Choroid plexus epithelial cell (primary cell): Measurements from ENCODE around the gene GNPDA1.

Source experiments
- DNase-seq: peaks from one replicate; pipeline ENCODE4 v3.0.0-alpha.2; 2010; ENCODE audit warnings: low read depth
- H3K4me3 ChIP-seq: 2 replicates; pipeline ENCODE4 v1.5.1; 2011; ENCODE audit warnings: low read depth, mild to moderate bottlenecking, control low read depth, low read length, moderate library complexity
- TF ChIP-seq, protein P1 (sequence below): conservative IDR thresholded peaks from 2 replicates; pipeline ENCODE4 v1.5.1; 2011; ENCODE audit warnings: low read depth, mild to moderate bottlenecking, control low read depth, inconsistent platforms, low read length, moderate library complexity

The GNPDA1 gene

DNA sequence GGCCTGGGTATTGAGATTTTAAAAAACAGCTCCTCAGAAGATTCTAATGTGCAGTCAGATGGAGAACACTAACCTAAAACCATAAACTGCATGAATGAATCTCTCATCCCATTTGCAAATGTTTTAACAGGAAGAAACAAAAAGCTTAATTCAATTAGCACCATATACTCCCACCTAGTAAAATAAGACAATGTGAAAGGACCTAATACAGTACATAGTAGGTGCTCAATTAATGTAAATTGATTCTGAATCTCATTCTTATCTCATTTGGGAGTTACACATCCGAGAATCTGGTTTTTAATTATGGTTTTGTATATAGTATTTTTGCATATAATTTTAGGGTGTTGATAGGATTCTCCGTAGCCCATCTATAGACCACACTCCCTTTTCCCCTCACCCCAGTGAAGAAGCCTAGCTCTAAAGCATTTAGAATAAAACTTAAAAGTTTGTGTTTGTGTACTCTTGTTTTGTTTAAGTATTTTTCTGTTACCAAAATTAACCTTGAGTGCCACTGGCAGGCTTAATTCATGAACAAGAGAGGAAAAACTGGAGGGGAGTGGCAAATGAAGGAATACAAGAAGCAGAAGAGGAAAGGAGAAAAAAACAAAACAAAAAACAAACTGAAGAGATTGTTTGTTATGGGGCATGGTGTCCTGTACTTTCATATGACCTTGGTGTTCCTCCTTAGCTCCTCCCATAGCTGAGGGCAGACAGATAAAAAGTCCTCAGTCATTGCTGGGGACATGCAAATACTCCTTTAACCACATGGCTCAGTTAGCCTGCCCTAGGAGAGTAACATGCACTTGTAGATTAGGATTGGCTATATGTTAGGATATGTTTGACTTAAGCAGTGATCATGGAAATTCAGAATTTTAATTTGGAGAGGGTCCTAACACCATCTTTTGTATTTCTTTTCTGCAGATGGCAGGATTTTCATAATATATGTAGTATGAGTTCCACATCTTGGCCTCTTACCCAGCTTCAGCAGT lies 42.8 kb downstream of the GNPDA1 start:
- peak; percentile 34 for DNase-seq
- peak overlapping the region; percentile 95 for H3K4me3 ChIP-seq
- TF ChIP-seq, protein P1, sequence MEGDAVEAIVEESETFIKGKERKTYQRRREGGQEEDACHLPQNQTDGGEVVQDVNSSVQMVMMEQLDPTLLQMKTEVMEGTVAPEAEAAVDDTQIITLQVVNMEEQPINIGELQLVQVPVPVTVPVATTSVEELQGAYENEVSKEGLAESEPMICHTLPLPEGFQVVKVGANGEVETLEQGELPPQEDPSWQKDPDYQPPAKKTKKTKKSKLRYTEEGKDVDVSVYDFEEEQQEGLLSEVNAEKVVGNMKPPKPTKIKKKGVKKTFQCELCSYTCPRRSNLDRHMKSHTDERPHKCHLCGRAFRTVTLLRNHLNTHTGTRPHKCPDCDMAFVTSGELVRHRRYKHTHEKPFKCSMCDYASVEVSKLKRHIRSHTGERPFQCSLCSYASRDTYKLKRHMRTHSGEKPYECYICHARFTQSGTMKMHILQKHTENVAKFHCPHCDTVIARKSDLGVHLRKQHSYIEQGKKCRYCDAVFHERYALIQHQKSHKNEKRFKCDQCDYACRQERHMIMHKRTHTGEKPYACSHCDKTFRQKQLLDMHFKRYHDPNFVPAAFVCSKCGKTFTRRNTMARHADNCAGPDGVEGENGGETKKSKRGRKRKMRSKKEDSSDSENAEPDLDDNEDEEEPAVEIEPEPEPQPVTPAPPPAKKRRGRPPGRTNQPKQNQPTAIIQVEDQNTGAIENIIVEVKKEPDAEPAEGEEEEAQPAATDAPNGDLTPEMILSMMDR = no peak

DNA sequence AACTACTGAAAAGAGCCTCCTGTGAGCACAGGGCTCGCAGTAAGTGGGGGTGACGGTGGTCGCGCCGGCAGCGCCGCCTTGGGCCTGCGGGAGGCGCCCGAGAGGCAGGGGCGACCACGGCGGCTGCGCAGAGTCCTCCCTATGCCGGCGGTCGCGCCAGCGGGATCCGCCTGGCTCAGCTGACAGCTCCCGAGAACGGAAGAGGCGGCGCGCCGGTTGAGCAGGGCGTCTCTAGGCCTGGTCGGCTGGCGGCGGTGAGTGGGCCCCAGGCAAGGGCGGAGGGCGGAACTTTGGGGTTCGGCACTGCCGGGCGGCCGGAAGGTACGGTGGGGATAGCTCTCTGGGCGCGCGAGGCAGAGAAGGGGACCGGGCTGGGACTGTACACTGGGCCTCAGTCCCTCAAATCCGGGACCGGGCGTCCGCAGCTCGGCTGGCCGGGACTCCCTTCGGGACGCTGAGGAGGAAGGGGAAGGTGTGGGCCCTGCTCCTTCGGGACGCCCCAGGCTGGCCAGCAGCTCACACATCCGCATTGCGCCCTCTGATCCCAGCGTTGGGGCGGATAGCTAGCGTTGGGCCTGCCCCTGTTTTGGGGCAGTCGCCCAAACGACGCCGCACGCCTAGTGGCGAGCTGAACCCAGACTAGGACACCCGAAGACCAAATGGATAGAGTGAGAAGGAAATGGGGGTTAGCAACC lies 43.8 kb downstream of the GNPDA1 start, which contains the start of gene RNF14:
RNF14 (plus strand) TSS at position 192 of the 695 bp plus-strand sequence. CDS start 4,484 bp downstream, outside the sequence.
- H3K4me3 ChIP-seq = peak within 1 kb of the TSS; percentile 95
- TF ChIP-seq, protein P1 = peak; percentile 70
- peak; percentile 94 for DNase-seq

DNA sequence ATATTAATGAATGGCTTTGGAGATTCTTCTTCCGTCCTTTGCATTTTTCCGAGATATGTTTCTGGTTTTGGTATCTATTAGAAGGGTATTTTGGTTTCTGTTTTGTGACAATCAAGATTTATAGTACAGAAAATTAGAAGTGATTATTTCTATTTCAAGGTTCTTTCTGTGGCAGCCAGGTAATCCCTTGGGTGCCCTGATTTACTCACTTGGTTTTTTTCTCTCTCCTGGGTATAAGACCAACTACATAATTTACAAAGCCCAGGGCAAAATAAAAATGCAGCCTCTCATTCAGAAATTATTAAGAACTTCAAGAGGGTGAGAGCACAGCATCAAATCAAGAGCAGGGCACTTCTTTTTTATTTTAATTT lies 45.9 kb downstream of the GNPDA1 start:
- no peak overlapping the region for H3K4me3 ChIP-seq
- no peak for DNase-seq
- TF ChIP-seq, protein P1 = no peak

DNA sequence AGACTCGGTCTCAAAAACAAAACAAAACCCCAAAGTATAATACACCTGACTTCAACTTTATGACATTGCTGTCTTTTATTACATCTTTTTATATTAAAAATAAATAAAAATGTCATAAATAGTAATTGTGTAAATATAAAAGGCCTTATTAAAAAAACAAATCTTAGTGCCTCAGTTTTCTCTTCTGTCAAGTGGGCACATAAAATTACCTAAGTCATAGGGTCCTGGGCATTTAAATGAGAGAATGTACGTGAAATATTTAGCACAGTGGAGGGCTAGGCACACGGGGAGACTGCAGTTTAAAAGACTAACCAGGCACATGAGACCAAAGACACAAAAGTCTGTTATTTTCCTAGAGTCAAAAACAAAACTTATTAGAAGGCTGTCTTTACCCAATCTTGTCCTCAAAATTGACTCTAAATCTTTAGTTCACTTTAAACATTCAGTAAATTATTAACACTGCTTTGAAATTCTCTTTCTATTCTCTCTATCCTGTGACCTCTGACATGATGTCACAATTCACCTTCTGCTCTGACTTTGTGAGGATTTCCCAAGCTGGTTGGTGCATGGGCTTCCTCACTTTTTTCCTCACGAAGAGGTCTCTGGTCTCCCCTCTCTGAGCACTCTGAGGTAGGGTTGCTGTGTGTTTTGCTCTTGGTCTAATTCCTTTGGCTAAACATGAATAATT lies 46.4 kb downstream of the GNPDA1 start:
- no peak overlapping the region for H3K4me3 ChIP-seq
- TF ChIP-seq, protein P1 = no peak
- DNase-seq = no peak

DNA sequence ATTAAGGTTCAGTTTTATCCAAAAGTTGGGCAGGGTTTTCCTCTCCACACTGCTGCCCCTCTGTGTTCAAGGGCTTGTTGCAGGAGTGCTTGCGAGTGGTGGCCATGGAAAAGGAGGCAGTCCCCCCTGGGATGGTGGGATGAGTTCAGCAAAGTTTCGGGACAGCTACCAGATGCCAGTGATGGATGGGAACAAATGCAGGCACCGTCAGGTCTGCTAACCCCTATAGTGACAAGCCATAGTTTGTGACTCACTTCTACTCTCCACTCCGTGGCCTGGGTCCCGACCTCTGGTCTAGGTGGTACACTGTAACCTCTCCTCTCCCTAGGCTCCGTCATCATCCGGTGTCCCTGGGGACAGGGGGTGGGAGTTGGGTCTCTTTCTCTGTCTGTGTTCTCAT lies 47.8 kb downstream of the GNPDA1 start:
- TF ChIP-seq, protein P1 = no peak
- no peak overlapping the region for H3K4me3 ChIP-seq
- no peak for DNase-seq

DNA sequence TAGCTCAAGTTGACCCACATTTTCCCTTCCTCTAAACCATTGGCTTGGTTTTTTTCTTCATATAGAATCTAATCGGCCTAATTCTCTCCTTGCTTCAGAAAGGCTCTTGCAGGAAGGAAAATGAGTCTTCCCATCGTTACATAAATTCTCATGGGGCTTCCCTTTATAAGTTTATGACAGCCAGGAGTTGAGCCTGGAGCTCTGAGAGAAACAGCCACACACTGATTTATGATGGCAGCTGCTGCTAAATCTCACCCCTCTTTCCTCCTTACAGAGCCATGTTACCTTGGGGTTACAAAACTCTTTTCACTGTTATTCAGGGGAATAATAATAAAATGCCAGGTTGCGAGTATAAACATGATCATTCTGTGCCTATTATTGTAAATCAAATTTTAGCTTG lies 49.1 kb downstream of the GNPDA1 start:
- TF ChIP-seq, protein P1 = no peak
- H3K4me3 ChIP-seq = no peak overlapping the region
- DNase-seq = no peak
